Measurements from ENCODE around the gene UBR3. TPM values are rescaled to one million over a fixed set of nuclear protein-coding genes. Genes with fewer than 3 reads are reported as not detected.

The UBR3 gene
- total RNA-seq, 2 experiments from 2014 or later, result 13.6 to 15.3 TPM

GRCh38 chr2:169964740-169965139 lies 137.5 kb downstream of the UBR3 start:
- Mint-ChIP-seq H3K4me1 (ENCODE audit: low read depth) (no peaks in the 10 kb centered on the region), H3K36me3 (ENCODE audit: low read depth) (peaks cover 41% of the 10 kb centered on the region), H3K27ac (no peak overlapping the region), H3K27me3 (ENCODE audit: low read depth) (no peaks in the 10 kb centered on the region), H3K4me3 (no peak overlapping the region), H3K9me3 (peaks cover 2% of the 10 kb centered on the region)
- CTCF ChIA-PET, result no interaction called here
- DNase-seq, result no peak
- intact Hi-C loops (cut with micrococcal nuclease), result no loop called here

GRCh38 chr2:169965495-169965894 lies 138.2 kb downstream of the UBR3 start:
- CTCF ChIA-PET, result no interaction called here
- intact Hi-C loops (cut with micrococcal nuclease), result no loop called here
- H3K27me3 Mint-ChIP-seq (ENCODE audit: low read depth), result no peaks in the 10 kb centered on the region
- no peak overlapping the region for H3K27ac Mint-ChIP-seq
- H3K9me3 Mint-ChIP-seq, result peaks cover 2% of the 10 kb centered on the region
- H3K4me1 Mint-ChIP-seq (ENCODE audit: low read depth), result no peaks in the 10 kb centered on the region
- no peak for DNase-seq
- H3K36me3 Mint-ChIP-seq (ENCODE audit: low read depth), result peaks cover 44% of the 10 kb centered on the region
- H3K4me3 Mint-ChIP-seq, result no peak overlapping the region

GRCh38 chr2:169966454-169966853 lies 139.2 kb downstream of the UBR3 start:
- intact Hi-C loops (cut with micrococcal nuclease), result no loop called here
- no peaks in the 10 kb centered on the region for H3K27me3 Mint-ChIP-seq (ENCODE audit: low read depth)
- no peaks in the 10 kb centered on the region for H3K4me1 Mint-ChIP-seq (ENCODE audit: low read depth)
- DNase-seq, result no peak
- peaks cover 2% of the 10 kb centered on the region for H3K9me3 Mint-ChIP-seq
- no peak overlapping the region for H3K4me3 Mint-ChIP-seq
- no peak overlapping the region for H3K27ac Mint-ChIP-seq
- CTCF ChIA-PET, result no interaction called here
- H3K36me3 Mint-ChIP-seq (ENCODE audit: low read depth), result peaks cover 42% of the 10 kb centered on the region

DNA sequence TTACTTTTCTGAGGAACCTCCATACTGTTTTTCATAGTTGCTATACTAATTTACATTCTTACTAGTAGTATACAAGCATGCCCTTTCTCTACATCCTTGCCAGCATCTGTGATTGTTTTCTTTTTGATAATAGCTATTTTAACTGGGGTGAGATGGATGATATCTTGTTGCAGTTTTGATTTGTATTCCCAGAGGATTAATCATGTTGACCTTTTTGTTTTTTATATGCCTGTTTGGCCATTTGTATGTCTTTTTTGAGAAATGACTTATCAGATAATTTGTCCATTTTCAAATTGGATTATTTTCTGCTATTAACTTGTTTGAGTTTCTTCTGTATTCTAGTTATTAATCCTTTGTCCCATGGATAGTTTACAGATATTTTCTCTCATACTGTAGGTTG lies 141.5 kb downstream of the UBR3 start:
- no peaks in the 10 kb centered on the region for H3K27me3 Mint-ChIP-seq (ENCODE audit: low read depth)
- H3K4me1 Mint-ChIP-seq (ENCODE audit: low read depth), result no peaks in the 10 kb centered on the region
- CTCF ChIA-PET, result no interaction called here
- H3K36me3 Mint-ChIP-seq (ENCODE audit: low read depth), result peaks cover 42% of the 10 kb centered on the region
- intact Hi-C loops (cut with micrococcal nuclease), result no loop called here
- H3K27ac Mint-ChIP-seq, result no peak overlapping the region
- DNase-seq, result no peak
- no peak overlapping the region for H3K4me3 Mint-ChIP-seq
- peaks cover 2% of the 10 kb centered on the region for H3K9me3 Mint-ChIP-seq

- Mint-ChIP-seq H3K36me3 (ENCODE audit: low read depth) (peaks cover 56% of the 10 kb centered on the region), H3K9me3 (peaks cover 32% of the 10 kb centered on the region), H3K4me3 (no peak overlapping the region), H3K27me3 (ENCODE audit: low read depth) (no peaks in the 10 kb centered on the region), H3K27ac (no peak overlapping the region), H3K4me1 (ENCODE audit: low read depth) (no peaks in the 10 kb centered on the region)
- CTCF ChIA-PET, result no interaction called here
- intact Hi-C loops (cut with micrococcal nuclease), result no loop called here
- DNase-seq, result no peak
These were observed 148.0 kb downstream of the UBR3 start for GRCh38 chr2:169975221-169975620.

- no peak for DNase-seq
- intact Hi-C loops (cut with micrococcal nuclease), result no loop called here
- H3K9me3 Mint-ChIP-seq, result peaks cover 32% of the 10 kb centered on the region
- CTCF ChIA-PET, result no interaction called here
- peaks cover 2% of the 10 kb centered on the region for H3K4me1 Mint-ChIP-seq (ENCODE audit: low read depth)
- no peak overlapping the region for H3K4me3 Mint-ChIP-seq
- H3K36me3 Mint-ChIP-seq (ENCODE audit: low read depth), result peaks cover 56% of the 10 kb centered on the region
- H3K27me3 Mint-ChIP-seq (ENCODE audit: low read depth), result no peaks in the 10 kb centered on the region
- H3K27ac Mint-ChIP-seq, result no peak overlapping the region
These were observed 149.1 kb downstream of the UBR3 start for GRCh38 chr2:169976335-169976851.

DNA sequence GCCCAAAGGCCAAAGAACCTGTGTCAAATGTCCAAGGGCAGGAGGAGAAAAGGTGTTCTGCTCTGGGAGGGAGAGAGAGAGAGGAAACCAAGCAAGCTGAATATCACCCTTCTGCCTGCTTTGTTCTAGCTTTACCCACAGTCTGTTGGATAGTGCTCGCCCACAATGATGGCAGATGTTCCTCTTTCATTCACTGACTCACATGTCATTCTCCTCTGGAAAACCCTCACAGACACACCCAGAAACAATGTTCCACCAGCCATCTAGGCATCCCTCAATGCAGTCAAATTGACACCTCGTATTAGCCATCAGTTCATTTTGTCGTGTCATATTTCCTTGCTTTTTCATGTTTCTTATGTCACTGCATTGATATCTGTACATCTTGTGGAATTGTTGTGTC lies 150.3 kb downstream of the UBR3 start:
- CTCF ChIA-PET, result no interaction called here
- peaks cover 32% of the 10 kb centered on the region for H3K9me3 Mint-ChIP-seq
- no peaks in the 10 kb centered on the region for H3K27me3 Mint-ChIP-seq (ENCODE audit: low read depth)
- no peak for DNase-seq
- H3K4me1 Mint-ChIP-seq (ENCODE audit: low read depth), result peaks cover 2% of the 10 kb centered on the region
- H3K36me3 Mint-ChIP-seq (ENCODE audit: low read depth), result peaks cover 51% of the 10 kb centered on the region
- no peak overlapping the region for H3K4me3 Mint-ChIP-seq
- intact Hi-C loops (cut with micrococcal nuclease), result no loop called here
- no peak overlapping the region for H3K27ac Mint-ChIP-seq

DNA sequence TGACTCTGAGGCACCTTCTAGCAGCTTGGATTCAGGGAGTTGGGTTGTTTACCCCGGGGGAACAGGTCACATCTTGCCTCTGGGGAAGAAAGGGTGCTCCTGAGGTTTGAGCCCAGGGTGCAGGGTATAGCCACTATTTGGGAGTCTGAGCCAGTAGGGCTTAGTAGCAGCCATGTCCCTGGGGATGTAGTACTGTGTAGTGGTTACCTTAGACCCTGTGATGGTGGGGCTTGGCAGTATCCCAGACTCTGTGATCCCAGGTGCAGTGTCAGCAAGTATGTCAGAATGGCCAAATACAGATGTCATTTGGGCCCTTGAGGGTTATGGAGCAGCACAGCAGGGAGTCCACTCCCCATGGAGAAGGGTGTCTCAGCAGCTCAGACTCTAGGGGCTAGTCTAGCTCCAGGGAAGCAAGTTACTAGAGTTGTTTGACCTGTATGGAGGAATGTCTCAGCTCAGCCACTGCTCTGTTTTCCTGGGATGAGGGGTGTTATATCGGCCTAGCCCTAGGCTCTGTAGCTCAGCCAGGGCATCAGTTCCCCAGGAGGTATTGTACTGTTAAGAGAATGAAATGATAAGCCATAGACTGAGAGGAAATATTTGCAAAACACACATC lies 151.3 kb downstream of the UBR3 start:
- no peak overlapping the region for H3K27ac Mint-ChIP-seq
- CTCF ChIA-PET, result interaction anchor here (0.6 kb wide), 2 partner anchors 313 to 482 kb away, joined by 3 to 4 read pairs; no protein-coding TSS in a partner anchor
- intact Hi-C loops (cut with micrococcal nuclease), result no loop called here
- no peak for DNase-seq
- H3K27me3 Mint-ChIP-seq (ENCODE audit: low read depth), result no peaks in the 10 kb centered on the region
- H3K4me1 Mint-ChIP-seq (ENCODE audit: low read depth), result peaks cover 7% of the 10 kb centered on the region
- H3K4me3 Mint-ChIP-seq, result no peak overlapping the region
- H3K9me3 Mint-ChIP-seq, result peaks cover 32% of the 10 kb centered on the region
- H3K36me3 Mint-ChIP-seq (ENCODE audit: low read depth), result peaks cover 51% of the 10 kb centered on the region

GRCh38 chr2:169979025-169979424 lies 151.8 kb downstream of the UBR3 start:
- peaks cover 29% of the 10 kb centered on the region for H3K9me3 Mint-ChIP-seq
- H3K36me3 Mint-ChIP-seq (ENCODE audit: low read depth), result peaks cover 46% of the 10 kb centered on the region
- H3K4me1 Mint-ChIP-seq (ENCODE audit: low read depth), result peaks cover 7% of the 10 kb centered on the region
- H3K27ac Mint-ChIP-seq, result no peak overlapping the region
- H3K27me3 Mint-ChIP-seq (ENCODE audit: low read depth), result no peaks in the 10 kb centered on the region
- DNase-seq, result no peak
- CTCF ChIA-PET, result interaction anchor here (0.6 kb wide), 1 partner anchor 482 kb away, joined by 3 read pairs; no protein-coding TSS in a partner anchor
- intact Hi-C loops (cut with micrococcal nuclease), result no loop called here
- no peak overlapping the region for H3K4me3 Mint-ChIP-seq

GRCh38 chr2:169980001-169980400 lies 152.7 kb downstream of the UBR3 start:
- Mint-ChIP-seq H3K27me3 (ENCODE audit: low read depth) (no peaks in the 10 kb centered on the region), H3K9me3 (peaks cover 20% of the 10 kb centered on the region), H3K36me3 (ENCODE audit: low read depth) (peaks cover 36% of the 10 kb centered on the region), H3K27ac (no peak overlapping the region), H3K4me1 (ENCODE audit: low read depth) (peaks cover 7% of the 10 kb centered on the region), H3K4me3 (no peak overlapping the region)
- no peak for DNase-seq
- CTCF ChIA-PET, result no interaction called here
- intact Hi-C loops (cut with micrococcal nuclease), result no loop called here

DNA sequence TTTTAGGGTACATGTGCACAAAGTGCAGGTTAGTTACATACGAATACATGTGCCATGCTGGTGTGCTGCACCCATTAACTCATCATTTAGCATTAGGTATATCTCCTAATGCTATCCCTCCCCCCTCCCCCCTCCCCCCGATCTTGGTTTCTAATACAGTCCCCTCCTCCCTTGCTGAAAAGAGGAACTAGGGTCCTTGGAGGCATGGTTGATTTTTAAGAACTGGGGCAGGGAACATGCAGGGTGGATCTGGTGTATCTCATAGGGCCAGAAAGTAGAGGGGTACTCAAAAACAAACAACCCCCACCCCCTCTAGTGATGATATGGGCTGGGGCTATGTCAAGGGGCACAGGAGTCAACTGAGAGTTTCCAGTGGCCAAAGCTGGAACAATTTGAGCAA lies 153.4 kb downstream of the UBR3 start:
- DNase-seq, result no peak
- H3K36me3 Mint-ChIP-seq (ENCODE audit: low read depth), result peaks cover 29% of the 10 kb centered on the region
- no peak overlapping the region for H3K4me3 Mint-ChIP-seq
- CTCF ChIA-PET, result no interaction called here
- peaks cover 7% of the 10 kb centered on the region for H3K4me1 Mint-ChIP-seq (ENCODE audit: low read depth)
- H3K27me3 Mint-ChIP-seq (ENCODE audit: low read depth), result no peaks in the 10 kb centered on the region
- H3K27ac Mint-ChIP-seq, result no peak overlapping the region
- intact Hi-C loops (cut with micrococcal nuclease), result no loop called here
- H3K9me3 Mint-ChIP-seq, result peaks cover 14% of the 10 kb centered on the region

- CTCF ChIA-PET, result interaction anchor here (0.5 kb wide), 1 partner anchor 180 kb away, joined by 5 read pairs; no protein-coding TSS in a partner anchor
- Mint-ChIP-seq H3K9me3 (no peaks in the 10 kb centered on the region), H3K4me1 (ENCODE audit: low read depth) (peaks cover 7% of the 10 kb centered on the region), H3K27ac (no peak overlapping the region), H3K4me3 (no peak overlapping the region), H3K36me3 (ENCODE audit: low read depth) (peaks cover 15% of the 10 kb centered on the region), H3K27me3 (ENCODE audit: low read depth) (no peaks in the 10 kb centered on the region)
- DNase-seq, result no peak
- intact Hi-C loops (cut with micrococcal nuclease), result no loop called here
These were observed 155.7 kb downstream of the UBR3 start for GRCh38 chr2:169982929-169983328.

GRCh38 chr2:169983506-169983905 lies 156.3 kb downstream of the UBR3 start:
- intact Hi-C loops (cut with micrococcal nuclease), result no loop called here
- CTCF ChIA-PET, result no interaction called here
- peaks cover 12% of the 10 kb centered on the region for H3K36me3 Mint-ChIP-seq (ENCODE audit: low read depth)
- no peaks in the 10 kb centered on the region for H3K27me3 Mint-ChIP-seq (ENCODE audit: low read depth)
- H3K27ac Mint-ChIP-seq, result no peak overlapping the region
- H3K4me1 Mint-ChIP-seq (ENCODE audit: low read depth), result peaks cover 7% of the 10 kb centered on the region
- no peaks in the 10 kb centered on the region for H3K9me3 Mint-ChIP-seq
- H3K4me3 Mint-ChIP-seq, result no peak overlapping the region
- DNase-seq, result no peak
